ENCODE measurements around the gene PHF11. TPM values are rescaled to one million over a fixed set of nuclear protein-coding genes. Genes with fewer than 3 reads are reported as not detected.

Gene PHF11
- total and polyA plus RNA-seq, 2 of the 13 experiments (the other 11 are each of a cell fraction or from before 2014, with no cell fraction given): 15.8 to 22.0 TPM

GRCh38 chr13:49533591-49534269, 38.0 kb downstream of the PHF11 start:
- ChIA-PET CTCF (ENCODE audit: low intra/inter-chr PET ratio, low total read pairs) (no interaction called here), POLR2A (no interaction called here)
- H3K4me3 ChIP-seq (replicated peaks in 1 of 3; ENCODE audit: insufficient read depth in 1 of 3, low read depth in 2 of 3, low read length in 3 of 3): no peak overlapping the region
- H2AFZ ChIP-seq (ENCODE audit: low read length): no peak overlapping the region
- H3K9ac ChIP-seq (ENCODE audit: insufficient read depth, low read depth, low read length): no peak overlapping the region
- FAIRE-seq: no peak
- TF ChIP-seq MYC (CRISPR knock-in tag; IDR thresholded peaks at IDR 0.05; ENCODE audit: borderline replicate concordance) (no peak), CEBPB (IDR thresholded peaks at IDR 0.05; ENCODE audit: borderline replicate concordance, low read depth, low read length) (no peak), ZNF275 (CRISPR knock-in tag; IDR thresholded peaks at IDR 0.05; ENCODE audit: borderline replicate concordance) (no peak), BCL6 (CRISPR knock-in tag; IDR thresholded peaks at IDR 0.05) (no peak), ZBTB10 (CRISPR knock-in tag; IDR thresholded peaks at IDR 0.05; ENCODE audit: borderline replicate concordance) (no peak), ZNF136 (CRISPR knock-in tag; IDR thresholded peaks at IDR 0.05; ENCODE audit: low read depth) (no peak), ZNF282 (IDR thresholded peaks at IDR 0.05; ENCODE audit: partially characterized antibody) (no peak), PLRG1 (conservative IDR thresholded peaks at IDR 0.05) (no peak), SMAD1 (CRISPR knock-in tag; IDR thresholded peaks at IDR 0.05; ENCODE audit: borderline replicate concordance, low read depth) (no peak), ZFP37 (CRISPR knock-in tag; IDR thresholded peaks at IDR 0.05; ENCODE audit: borderline replicate concordance) (no peak)
- peaks cover 2 to 15% of the 10 kb centered on the region in 2 experiments; a peak in 4 of 5 replicates for H3K36me3 ChIP-seq (replicated peaks in 1 of 2; ENCODE audit: control insufficient read depth in 1 of 2, insufficient read depth in 2 of 2, low read length in 2 of 2)
- DNase-seq (ENCODE audit: low spot score): no peak
- H3K4me1 ChIP-seq (ENCODE audit: insufficient read depth, low read length): no peaks in the 10 kb centered on the region
- WGBS (ENCODE audit: low lambda C conversion rate): 77% methylated on average over 7 of the region's 7 CpGs
- H3K27ac ChIP-seq (ENCODE audit: extremely low read length, insufficient read depth, low read length): no peak overlapping the region
- no peaks in the 10 kb centered on the region for H3K27me3 ChIP-seq (ENCODE audit: control insufficient read depth in 1 of 2, insufficient read depth in 2 of 2, low read length in 2 of 2)
- H3K79me2 ChIP-seq (ENCODE audit: insufficient read depth, low read length): no peaks in the 10 kb centered on the region
- no peak for ATAC-seq
- H3K9me3 ChIP-seq (ENCODE audit: low read length): no peaks in the 10 kb centered on the region
- H4K20me1 ChIP-seq (ENCODE audit: insufficient read depth, low read length): no peaks in the 10 kb centered on the region
- in situ Hi-C loops (cut with HindIII; ENCODE audit: extremely low pct_ligation_motif_present, low pct_unique_long_range_greater_than_20kb): no loop called here
- no TSS peak for BruUV-seq (replicated peaks)
- intact Hi-C loops (cut with micrococcal nuclease; ENCODE audit: unreplicated experiment): no loop called here
- H3K4me2 ChIP-seq (ENCODE audit: low read depth, low read length): no peak overlapping the region

Data from HepG2 (cell line).